Measurements from ENCODE around the gene ACSL5. TPM values are rescaled to one million over a fixed set of nuclear protein-coding genes. Genes with fewer than 3 reads are reported as not detected.

ACSL5 gene
- total RNA-seq, 2 experiments from 2014 or later: 55.0 to 55.1 TPM

GRCh38 chr10:112409755-112410154 is 35.8 kb downstream of the ACSL5 start:
- Mint-ChIP-seq H3K27me3 (no peaks in the 10 kb centered on the region), H3K4me3 (no peak overlapping the region), H3K36me3 (ENCODE audit: low read depth) (peaks cover 66% of the 10 kb centered on the region), H3K27ac (no peak overlapping the region), H3K4me1 (no peaks in the 10 kb centered on the region), H3K9me3 (no peaks in the 10 kb centered on the region)
- DNase-seq: no peak
- ChIA-PET CTCF (no interaction called here), POLR2A (interaction anchor here (0.5 to 1.1 kb wide), 2 partner anchors 35 to 154 kb away, joined by 3 to 4 read pairs; no protein-coding TSS in a partner anchor)

- no peak overlapping the region for H3K4me3 Mint-ChIP-seq
- no peaks in the 10 kb centered on the region for H3K9me3 Mint-ChIP-seq
- H3K4me1 Mint-ChIP-seq: no peaks in the 10 kb centered on the region
- no peaks in the 10 kb centered on the region for H3K27me3 Mint-ChIP-seq
- ChIA-PET CTCF (interaction anchor here (0.9 kb wide), 1 partner anchor 17 kb away, joined by 3 read pairs; no protein-coding TSS in a partner anchor), POLR2A (no interaction called here)
- DNase-seq: no peak
- peaks cover 61% of the 10 kb centered on the region for H3K36me3 Mint-ChIP-seq (ENCODE audit: low read depth)
- H3K27ac Mint-ChIP-seq: no peak overlapping the region
Observed at GRCh38 chr10:112412696-112413095, 38.8 kb downstream of the ACSL5 start.

- no peaks in the 10 kb centered on the region for H3K27me3 Mint-ChIP-seq
Observed at GRCh38 chr10:112421731-112422130, 47.8 kb downstream of the ACSL5 start.

GRCh38 chr10:112424651-112425050 is 50.7 kb downstream of the ACSL5 start:
- no peaks in the 10 kb centered on the region for H3K27me3 Mint-ChIP-seq

More at GRCh38 chr10:112421731-112422130, 47.8 kb downstream of the ACSL5 start:
- Mint-ChIP-seq H3K4me1 (no peaks in the 10 kb centered on the region), H3K27ac (no peak overlapping the region), H3K36me3 (ENCODE audit: low read depth) (peaks cover 58% of the 10 kb centered on the region), H3K9me3 (no peaks in the 10 kb centered on the region), H3K4me3 (no peak overlapping the region)
- ChIA-PET POLR2A (interaction anchor here (0.7 kb wide), 1 partner anchor 12 kb away, joined by 3 read pairs; no protein-coding TSS in a partner anchor), CTCF (interaction anchor here (0.9 kb wide), 1 partner anchor 13 kb away, joined by 3 read pairs; no protein-coding TSS in a partner anchor)
- no peak for DNase-seq

GRCh38 chr10:112426111-112426510 is 52.2 kb downstream of the ACSL5 start:
- no peak overlapping the region for H3K4me3 Mint-ChIP-seq
- CTCF ChIA-PET: interaction anchor here (1.0 to 2.1 kb wide), 2 partner anchors 9 to 45 kb away, joined by 6 to 11 read pairs; no protein-coding TSS in a partner anchor
- no peaks in the 10 kb centered on the region for H3K4me1 Mint-ChIP-seq
- POLR2A ChIA-PET: no interaction called here
- no peak overlapping the region for H3K27ac Mint-ChIP-seq
- no peaks in the 10 kb centered on the region for H3K9me3 Mint-ChIP-seq
- no peaks in the 10 kb centered on the region for H3K27me3 Mint-ChIP-seq
- H3K36me3 Mint-ChIP-seq (ENCODE audit: low read depth): peaks cover 66% of the 10 kb centered on the region
- no peak for DNase-seq

More at GRCh38 chr10:112424651-112425050, 50.7 kb downstream of the ACSL5 start:
- Mint-ChIP-seq H3K36me3 (ENCODE audit: low read depth) (peaks cover 66% of the 10 kb centered on the region), H3K4me1 (no peaks in the 10 kb centered on the region), H3K9me3 (no peaks in the 10 kb centered on the region), H3K4me3 (no peak overlapping the region), H3K27ac (no peak overlapping the region)
- ChIA-PET POLR2A (no interaction called here), CTCF (interaction anchor here (2.1 kb wide), 1 partner anchor 10 kb away, joined by 11 read pairs; no protein-coding TSS in a partner anchor)
- no peak for DNase-seq

- H3K4me1 Mint-ChIP-seq: no peaks in the 10 kb centered on the region
- CTCF ChIA-PET: interaction anchor here (0.9 to 1.4 kb wide), 3 partner anchors 12 to 956 kb away, joined by 3 to 4 read pairs (median 3); no protein-coding TSS in a partner anchor
- no peaks in the 10 kb centered on the region for H3K9me3 Mint-ChIP-seq
- no peak overlapping the region for H3K27ac Mint-ChIP-seq
- no peak for DNase-seq
- no peak overlapping the region for H3K4me3 Mint-ChIP-seq
- H3K27me3 Mint-ChIP-seq: no peaks in the 10 kb centered on the region
- POLR2A ChIA-PET: interaction anchor here (1.1 to 1.7 kb wide), 2 partner anchors 15 to 18 kb away, joined by 3 to 7 read pairs; partner anchors contain the start of genes VTI1A and ZDHHC6
- peaks cover 60% of the 10 kb centered on the region for H3K36me3 Mint-ChIP-seq (ENCODE audit: low read depth)
Observed at GRCh38 chr10:112429147-112429546, 55.2 kb downstream of the ACSL5 start.

- H3K4me1 Mint-ChIP-seq: no peaks in the 10 kb centered on the region
- DNase-seq: no peak
- H3K27me3 Mint-ChIP-seq: no peaks in the 10 kb centered on the region
- no peaks in the 10 kb centered on the region for H3K9me3 Mint-ChIP-seq
- no peak overlapping the region for H3K4me3 Mint-ChIP-seq
- no peak overlapping the region for H3K27ac Mint-ChIP-seq
- H3K36me3 Mint-ChIP-seq (ENCODE audit: low read depth): peaks cover 63% of the 10 kb centered on the region
- ChIA-PET POLR2A (interaction anchor here (1.1 to 1.7 kb wide), 2 partner anchors 16 to 17 kb away, joined by 3 to 7 read pairs; partner anchors contain the start of genes VTI1A and ZDHHC6), CTCF (interaction anchor here (0.9 to 1.1 kb wide), 2 partner anchors 11 to 16 kb away, joined by 3 read pairs; no protein-coding TSS in a partner anchor)
Observed at GRCh38 chr10:112429654-112430230, 55.8 kb downstream of the ACSL5 start.

- CTCF ChIA-PET: interaction anchor here (1.9 to 3.6 kb wide), 2 partner anchors 112 to 296 kb away, joined by 5 to 22 read pairs; no protein-coding TSS in a partner anchor
- no peaks in the 10 kb centered on the region for H3K4me1 Mint-ChIP-seq
- no peak overlapping the region for H3K4me3 Mint-ChIP-seq
- no peak overlapping the region for H3K27ac Mint-ChIP-seq
- H3K36me3 Mint-ChIP-seq (ENCODE audit: low read depth): peaks cover 47% of the 10 kb centered on the region
- POLR2A ChIA-PET: interaction anchor here (0.9 to 2.4 kb wide), 2 partner anchors 12 to 14 kb away, joined by 3 to 9 read pairs; partner anchors contain the start of genes VTI1A and ZDHHC6
- no peaks in the 10 kb centered on the region for H3K9me3 Mint-ChIP-seq
- DNase-seq: no peak
- no peaks in the 10 kb centered on the region for H3K27me3 Mint-ChIP-seq
Observed at GRCh38 chr10:112433136-112433535, 59.2 kb downstream of the ACSL5 start.

GRCh38 chr10:112434988-112435619 is 61.2 kb downstream of the ACSL5 start:
- Mint-ChIP-seq H3K27me3 (no peaks in the 10 kb centered on the region), H3K36me3 (ENCODE audit: low read depth) (peaks cover 42% of the 10 kb centered on the region), H3K9me3 (no peaks in the 10 kb centered on the region), H3K4me1 (no peaks in the 10 kb centered on the region), H3K4me3 (no peak overlapping the region), H3K27ac (no peak overlapping the region)
- CTCF ChIA-PET: interaction anchor here (1.1 to 3.6 kb wide), 19 partner anchors 8 to 298 kb away, joined by 3 to 22 read pairs (median 5); partner anchors contain the start of genes ACSL5, VTI1A and ZDHHC6
- POLR2A ChIA-PET: interaction anchor here (1.4 to 2.1 kb wide), 3 partner anchors 10 to 59 kb away, joined by 3 to 14 read pairs (median 5); partner anchors contain the start of genes VTI1A and ZDHHC6
- no peak for DNase-seq

GRCh38 chr10:112438356-112438755 is 64.4 kb downstream of the ACSL5 start:
- peaks cover 44% of the 10 kb centered on the region for H3K36me3 Mint-ChIP-seq (ENCODE audit: low read depth)
- H3K27me3 Mint-ChIP-seq: no peaks in the 10 kb centered on the region
- H3K4me3 Mint-ChIP-seq: no peak overlapping the region
- CTCF ChIA-PET: no interaction called here
- peaks cover 15% of the 10 kb centered on the region for H3K4me1 Mint-ChIP-seq
- H3K9me3 Mint-ChIP-seq: no peaks in the 10 kb centered on the region
- POLR2A ChIA-PET: interaction anchor here (2.5 kb wide), 1 partner anchor 8 kb away, joined by 14 read pairs; the partner anchor contains the start of genes VTI1A and ZDHHC6
- no peak for DNase-seq
- H3K27ac Mint-ChIP-seq: no peak overlapping the region

GRCh38 chr10:112441520-112441919 is 67.6 kb downstream of the ACSL5 start:
- Mint-ChIP-seq H3K36me3 (ENCODE audit: low read depth) (peaks cover 49% of the 10 kb centered on the region), H3K27me3 (no peaks in the 10 kb centered on the region), H3K4me1 (peaks cover 40% of the 10 kb centered on the region), H3K9me3 (no peaks in the 10 kb centered on the region), H3K4me3 (no peak overlapping the region), H3K27ac (no peak overlapping the region)
- POLR2A ChIA-PET: no interaction called here
- CTCF ChIA-PET: interaction anchor here (1.0 to 2.4 kb wide), 3 partner anchors 12 to 944 kb away, joined by 3 to 7 read pairs (median 3); no protein-coding TSS in a partner anchor
- no peak for DNase-seq

- Mint-ChIP-seq H3K9me3 (no peaks in the 10 kb centered on the region), H3K36me3 (ENCODE audit: low read depth) (peaks cover 49% of the 10 kb centered on the region)
- CTCF ChIA-PET: interaction anchor here (2.4 kb wide), 1 partner anchor 29 kb away, joined by 7 read pairs; no protein-coding TSS in a partner anchor
Observed at GRCh38 chr10:112442063-112442462, 68.1 kb downstream of the ACSL5 start.

More at GRCh38 chr10:112442063-112442462, 68.1 kb downstream of the ACSL5 start:
- Mint-ChIP-seq H3K27me3 (no peaks in the 10 kb centered on the region), H3K4me3 (no peak overlapping the region), H3K27ac (peak overlapping the region; percentile 27), H3K4me1 (peaks cover 40% of the 10 kb centered on the region)
- POLR2A ChIA-PET: interaction anchor here (0.9 kb wide), 1 partner anchor 67 kb away, joined by 4 read pairs; no protein-coding TSS in a partner anchor
- no peak for DNase-seq
